Measurements from ENCODE around the gene PRR5.
"Not testable (repeated sequence)": the region's sequence is repeated elsewhere in the genome, so short reads cannot be mapped to it uniquely, and the experiment has no call there.

The PRR5 gene

GRCh38 chr22:44701824-44702478 is at the start of gene PRR5:
TSS of gene PRR5 (plus strand) at chr22:44702204. CDS start at chr22:44702475, 271 bp downstream.
- peak; percentile 74 for DNase-seq (ENCODE audit: low read depth)
- TF ChIP-seq CTCF (conservative IDR thresholded peaks at IDR 0.05; ENCODE audit: control insufficient read depth, insufficient read depth, low read depth, low read length), result no peak
- H3K4me3 ChIP-seq (ENCODE audit: control insufficient read depth, low read depth, low read length), result peak within 1 kb of the TSS; percentile 38

GRCh38 chr22:44652866-44653265 is 49.1 kb upstream of the PRR5 start:
- not testable (repeated sequence) for DNase-seq (ENCODE audit: low read depth); H3K4me3 ChIP-seq (ENCODE audit: control insufficient read depth, low read depth, low read length)

GRCh38 chr22:44658311-44658953 is 43.6 kb upstream of the PRR5 start:
- no peak for TF ChIP-seq CTCF (conservative IDR thresholded peaks at IDR 0.05; ENCODE audit: control insufficient read depth, insufficient read depth, low read depth, low read length)
- H3K4me3 ChIP-seq (ENCODE audit: control insufficient read depth, low read depth, low read length), result no peak overlapping the region
- peak; percentile 61 for DNase-seq (ENCODE audit: low read depth)

- TF ChIP-seq CTCF (conservative IDR thresholded peaks at IDR 0.05; ENCODE audit: control insufficient read depth, insufficient read depth, low read depth, low read length), result no peak
- no peak overlapping the region for H3K4me3 ChIP-seq (ENCODE audit: control insufficient read depth, low read depth, low read length)
- DNase-seq (ENCODE audit: low read depth), result no peak
These were observed 42.9 kb upstream of the PRR5 start for GRCh38 chr22:44659140-44659539.

GRCh38 chr22:44660051-44660830 is 41.8 kb upstream of the PRR5 start:
- no peak overlapping the region for H3K4me3 ChIP-seq (ENCODE audit: control insufficient read depth, low read depth, low read length)
- TF ChIP-seq CTCF (conservative IDR thresholded peaks at IDR 0.05; ENCODE audit: control insufficient read depth, insufficient read depth, low read depth, low read length), result no peak
- DNase-seq (ENCODE audit: low read depth), result no peak

GRCh38 chr22:44661070-44661469 is 40.9 kb upstream of the PRR5 start:
- no peak for DNase-seq (ENCODE audit: low read depth)
- no peak overlapping the region for H3K4me3 ChIP-seq (ENCODE audit: control insufficient read depth, low read depth, low read length)
- TF ChIP-seq CTCF (conservative IDR thresholded peaks at IDR 0.05; ENCODE audit: control insufficient read depth, insufficient read depth, low read depth, low read length), result no peak
